K562 (cell line): ENCODE results near the gene AMDHD1. TPM values are rescaled to one million over a fixed set of nuclear protein-coding genes. Genes with fewer than 3 reads are reported as not detected.
A peak's percentile ranks its signal among the peaks of the same experiment; 100 is the strongest.

ENCODE experiments used
- ATAC-seq: fragments of 200-7000 bp; cut with Tn5 transposase; 3 replicates; pipeline ENCODE4 v1.9.1; 2020; ENCODE audit warnings: moderate library complexity
- BruUV-seq: library from RNA; stranded (reverse); fragments of 400-500 nt; replicated peaks from 2 replicates; lab custom pipeline; 2021; lab: Mats Ljungman, UMichigan
- CTCF ChIA-PET: fragments of 300-600 bp; formaldehyde crosslinking; extraction: SDS; loops from one replicate; lab custom pipeline; 2021; ENCODE audit warnings: low intra/inter-chr PET ratio; lab: Yijun Ruan, JAX
- POLR2A ChIA-PET: fragments of 300-600, 350-650 bp; sonication (Branson Sonifier 250); formaldehyde crosslinking; extraction: SDS; loops from one replicate; lab custom pipeline; 2021; ENCODE audit warnings: antibody characterized with exemption, inconsistent platforms; lab: Yijun Ruan, JAX
- DNase-seq, 4 experiments: peaks; one replicate each; pipeline versions ENCODE4 v3.0.0 to v3.0.0-alpha.2; 2011 to 2018; ENCODE audit warnings: low spot score in 3 of 4, mixed read lengths in 3 of 4; ENCODE audit errors: extremely low read depth in 1 of 4
- FAIRE-seq: peaks from 2 replicates; lab custom pipeline; 2011; peaks lifted over from hg19 to GRCh38; lab: Jason Lieb, UNC
- H2AFZ ChIP-seq: 2 replicates; pipeline ENCODE4 v1.6.0; 2011; ENCODE audit warnings: low read depth, low read length, control low read depth, inconsistent platforms
- H3K27ac ChIP-seq: fragments of 200-600 bp; 3 replicates; pipeline ENCODE4 v1.8.0; 2011; ENCODE audit warnings: low read depth, mild to moderate bottlenecking, control low read depth, inconsistent platforms, low read length, moderate library complexity, mixed read lengths; ENCODE audit errors: extremely low read depth
- H3K27me3 ChIP-seq, 2 experiments: fragments of 300-600 bp in 1 of 2; 2 replicates in 1 of 2; 3 replicates in 1 of 2; pipeline versions ENCODE4 v1.6.0 to v1.8.0; 2011; ENCODE audit warnings: inconsistent platforms in 2 of 2, low read length in 2 of 2, mild to moderate bottlenecking in 1 of 2, mixed read lengths in 1 of 2, moderate library complexity in 1 of 2; ENCODE audit not compliant: control insufficient read depth in 2 of 2, insufficient read depth in 2 of 2
- H3K36me3 ChIP-seq: fragments of 300-600 bp; 3 replicates; pipeline ENCODE4 v1.8.0; 2011; ENCODE audit warnings: mild to moderate bottlenecking, low read length, inconsistent platforms; ENCODE audit not compliant: control insufficient read depth, insufficient read depth
- H3K4me1 ChIP-seq, 2 experiments: fragments of 200-600 bp in 1 of 2; replicated peaks in 1 of 2; 2 replicates in 1 of 2; 3 replicates in 1 of 2; pipeline versions ENCODE4 v1.5.1 to v1.8.0; 2011; ENCODE audit warnings: inconsistent platforms in 2 of 2, low read length in 2 of 2, mild to moderate bottlenecking in 1 of 2, mixed read lengths in 1 of 2, moderate library complexity in 1 of 2; ENCODE audit not compliant: control insufficient read depth in 2 of 2, insufficient read depth in 2 of 2
- H3K4me2 ChIP-seq: 2 replicates; pipeline ENCODE4 v1.6.1; 2011; ENCODE audit warnings: low read length, control low read depth, inconsistent platforms, mixed read lengths; ENCODE audit not compliant: insufficient read depth
- H3K4me3 ChIP-seq: fragments of 200-600 bp; sonication (generic), shearing (Covaris generic); 2 replicates; pipeline ENCODE4 v1.5.1; 2016; ENCODE audit warnings: control low read depth, inconsistent platforms
- H3K79me2 ChIP-seq: fragments of 200-600 bp; 3 replicates; pipeline ENCODE4 v1.8.0; 2011; ENCODE audit warnings: low read length, inconsistent platforms; ENCODE audit not compliant: control insufficient read depth, insufficient read depth
- H3K9ac ChIP-seq, 2 experiments: 2 replicates each; pipeline versions ENCODE4 v1.6.0 to v1.6.1; 2011; ENCODE audit warnings: low read depth in 2 of 2, low read length in 2 of 2, control low read depth in 1 of 2, inconsistent platforms in 1 of 2, mild to moderate bottlenecking in 1 of 2, mixed read lengths in 1 of 2; ENCODE audit not compliant: insufficient read depth in 1 of 2
- H3K9me1 ChIP-seq: one replicate; pipeline ENCODE4 v1.6.0; 2011; ENCODE audit warnings: inconsistent platforms, mild to moderate bottlenecking, low read length, moderate library complexity; ENCODE audit not compliant: control insufficient read depth, insufficient read depth
- H3K9me3 ChIP-seq: replicated peaks from 2 replicates; pipeline ENCODE4 v1.5.1; 2011; ENCODE audit warnings: low read depth, low read length, inconsistent platforms; ENCODE audit not compliant: control insufficient read depth, insufficient read depth
- H4K20me1 ChIP-seq: replicated peaks from 2 replicates; pipeline ENCODE4 v1.6.1; 2011; ENCODE audit warnings: low read length, inconsistent platforms, mixed read lengths; ENCODE audit not compliant: control insufficient read depth, insufficient read depth
- ARNT ChIP-seq, 2 experiments: fragments of 450-650 bp; IDR thresholded peaks; 2 replicates each; pipeline ENCODE4 v1.6.1; 2016; ENCODE audit warnings: mild to moderate bottlenecking in 1 of 2
- CCNT2 ChIP-seq: IDR thresholded peaks from 2 replicates; pipeline ENCODE4 v1.6.1; 2011; ENCODE audit warnings: borderline replicate concordance, low read depth, mild to moderate bottlenecking, moderate library complexity, mixed read lengths, low read length; ENCODE audit not compliant: insufficient read length; ENCODE audit errors: extremely low read depth
- CEBPB ChIP-seq: fragments of 450-650 bp; IDR thresholded peaks from 2 replicates; pipeline ENCODE4 v1.6.1; 2016; ENCODE audit warnings: missing genetic modification characterization, missing compliant biosample characterization
- CEBPG ChIP-seq, 3 experiments: fragments of 200-800 bp in 1 of 3; sonication (Bioruptor generic) in 1 of 3; sonication (generic) in 1 of 3; formaldehyde crosslinking in 1 of 3; IDR thresholded peaks in 2 of 3; conservative IDR thresholded peaks in 1 of 3; 2 replicates each; pipeline versions ENCODE4 v1.6.1 to v1.8.0; 2016 to 2022; ENCODE audit warnings: missing compliant biosample characterization in 2 of 3, missing genetic modification characterization in 2 of 3, mild to moderate bottlenecking in 1 of 3, missing genetic modification reagents in 1 of 3
- GABPA ChIP-seq: fragments of 200-800 bp; sonication (Bioruptor generic); conservative IDR thresholded peaks from 2 replicates; pipeline ENCODE4 v1.6.1; 2016; ENCODE audit warnings: low read depth, missing genetic modification characterization, missing compliant biosample characterization
- HDAC2 ChIP-seq: fragments of 450-650 bp; IDR thresholded peaks from 2 replicates; pipeline ENCODE4 v1.6.1; 2016; ENCODE audit warnings: mild to moderate bottlenecking
- NCOA6 ChIP-seq: fragments of 450-650 bp; IDR thresholded peaks from 2 replicates; pipeline ENCODE4 v1.6.1; 2017; ENCODE audit warnings: mild to moderate bottlenecking
- TAF9B ChIP-seq: fragments of 450-650 bp; IDR thresholded peaks from 2 replicates; pipeline ENCODE4 v1.6.1; 2018; ENCODE audit warnings: mild to moderate bottlenecking; ENCODE audit not compliant: partially characterized antibody
- ZNF584 ChIP-seq: fragments of 200-800 bp; sonication (Bioruptor generic); IDR thresholded peaks from 2 replicates; pipeline ENCODE4 v1.6.1; 2016; ENCODE audit warnings: low read depth, mild to moderate bottlenecking, missing genetic modification characterization, missing compliant biosample characterization
- WGBS: fragments of 100-300 bp; shearing (Covaris generic); methylation state at CpG from one replicate; pipeline ENCODE4 v1.1.6; 2016; ENCODE audit warnings: low coverage, mixed read lengths; ENCODE audit not compliant: insufficient coverage; ENCODE audit errors: missing lambda C conversion rate; 5-methylcytosine and 5-hydroxymethylcytosine counted together
- in situ Hi-C: fragments of 300-500 bp; cut with MboI; formaldehyde crosslinking; loops from 4 replicates; pipeline ENCODE4 v1.15.0; 2018; ENCODE audit warnings: inconsistent platforms, mixed read lengths
- intact Hi-C: fragments of 100-400 bp; cut with micrococcal nuclease; formaldehyde crosslinking; loops from 2 replicates; pipeline ENCODE4 v1.14.2; 2022
- polyA plus RNA-seq, 8 experiments: library from polyadenylated mRNA; depleted of rRNA in 4 of 8; stranded (reverse) in 5 of 8; unstranded in 3 of 8; fragments of >200 nt; fragmentation: Nextera tagmentation in 2 of 8; fragmentation: Illumina TruSeq in 1 of 8; extraction: Ambion mirVana in 2 of 8; extraction: Trizol in 1 of 8; gene quantifications; 2 replicates each; pipeline versions ENCODE4 v1.2.1 to v1.2.3, GENCODE V29; 2011 to 2014; ENCODE audit warnings: inconsistent platforms in 1 of 8, missing spikeins in 1 of 8
- total RNA-seq, 7 experiments: library from RNA; depleted of rRNA in 6 of 7; stranded (reverse); fragments of >200 nt in 6 of 7; fragmentation: Illumina TruSeq in 2 of 7; extraction: Trizol in 2 of 7; gene quantifications; 2 replicates each; pipeline versions ENCODE4 v1.2.1 to v1.2.3, GENCODE V29; 2011 to 2021; ENCODE audit warnings: low replicate concordance in 1 of 7
- TF ChIP-seq, protein P1 (sequence below): fragments of 450-650 bp; IDR thresholded peaks from 2 replicates; pipeline ENCODE4 v1.6.1; 2016; ENCODE audit warnings: mild to moderate bottlenecking
- TF ChIP-seq, protein P2 (sequence below): fragments of 250-450 bp; sonication (Bioruptor Pico); IDR thresholded peaks from 2 replicates; pipeline ENCODE4 v1.8.0; 2022; ENCODE audit warnings: moderate library complexity, mild to moderate bottlenecking, inconsistent platforms
- TF ChIP-seq, protein P3 (sequence below): fragments of 450-650 bp; formaldehyde crosslinking; IDR thresholded peaks from 2 replicates; pipeline ENCODE4 v1.4.0; 2020; ENCODE audit warnings: mild to moderate bottlenecking, mixed read lengths

The AMDHD1 gene
- total and polyA plus RNA-seq, 9 of the 15 experiments (the other 6 are each of a cell fraction or from before 2014, with no cell fraction given): not detected

DNA sequence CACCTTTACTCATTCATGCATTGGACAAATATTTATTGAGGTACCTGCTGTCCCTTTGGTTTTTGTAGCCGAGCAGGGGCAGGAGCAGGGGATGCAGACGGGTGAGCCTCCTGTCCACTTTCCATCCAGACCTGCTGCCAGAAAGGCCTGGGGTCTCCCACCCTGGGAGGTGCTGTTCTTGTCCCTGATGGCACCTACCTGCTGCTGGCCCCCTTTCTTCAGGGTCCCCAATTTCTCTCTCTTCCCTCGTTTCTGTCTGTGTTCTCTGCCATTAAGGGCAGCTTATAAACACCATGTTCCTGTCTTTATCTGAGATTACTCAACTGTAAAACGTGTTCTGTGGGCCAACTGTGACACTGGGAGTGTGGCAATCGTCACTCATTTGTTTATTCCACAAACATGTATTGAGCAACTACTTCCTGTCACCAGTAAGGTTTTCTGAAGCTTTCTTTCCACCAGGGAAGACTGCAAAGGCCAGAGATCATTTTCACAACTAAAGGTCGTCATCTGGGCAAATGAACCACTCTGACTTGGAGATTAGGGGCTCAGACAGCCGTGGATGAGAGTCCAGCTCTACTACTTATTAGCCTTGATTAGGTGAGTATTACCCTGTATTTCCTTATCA lies 53.0 kb downstream of the AMDHD1 start, which contains the start of gene HAL:
HAL (minus strand) TSS at position 311 of the 625 bp plus-strand sequence. CDS start 434 bp downstream, outside the sequence.
- DNase-seq (no peak), FAIRE-seq (no peak), ATAC-seq (no peak)
- no peaks in the 10 kb centered on the region; the same call in 1 of the 2 replicates for H4K20me1 ChIP-seq
- in situ Hi-C loops: no loop called here
- H3K36me3 ChIP-seq: no peaks in the 10 kb centered on the region
- no peak within 1 kb of the TSS for H3K4me3 ChIP-seq
- no peak within 1 kb of the TSS for H3K4me2 ChIP-seq
- peaks cover 0 to 5% of the 10 kb centered on the region in 2 experiments; a peak in 1 of 5 replicates for H3K4me1 ChIP-seq
- CTCF ChIA-PET: no interaction called here
- H3K9me1 ChIP-seq: no peaks in the 10 kb centered on the region
- H3K9me3 ChIP-seq: no peaks in the 10 kb centered on the region
- 3% methylated on average over 7 of the region's 7 CpGs for WGBS
- H3K79me2 ChIP-seq: no peaks in the 10 kb centered on the region
- H3K27me3 ChIP-seq: peaks cover 2 to 16% of the 10 kb centered on the region in 2 experiments; a peak in 3 of 5 replicates
- BruUV-seq: no TSS peak
- no peak within 1 kb of the TSS for H3K27ac ChIP-seq
- TF ChIP-seq, protein P1, sequence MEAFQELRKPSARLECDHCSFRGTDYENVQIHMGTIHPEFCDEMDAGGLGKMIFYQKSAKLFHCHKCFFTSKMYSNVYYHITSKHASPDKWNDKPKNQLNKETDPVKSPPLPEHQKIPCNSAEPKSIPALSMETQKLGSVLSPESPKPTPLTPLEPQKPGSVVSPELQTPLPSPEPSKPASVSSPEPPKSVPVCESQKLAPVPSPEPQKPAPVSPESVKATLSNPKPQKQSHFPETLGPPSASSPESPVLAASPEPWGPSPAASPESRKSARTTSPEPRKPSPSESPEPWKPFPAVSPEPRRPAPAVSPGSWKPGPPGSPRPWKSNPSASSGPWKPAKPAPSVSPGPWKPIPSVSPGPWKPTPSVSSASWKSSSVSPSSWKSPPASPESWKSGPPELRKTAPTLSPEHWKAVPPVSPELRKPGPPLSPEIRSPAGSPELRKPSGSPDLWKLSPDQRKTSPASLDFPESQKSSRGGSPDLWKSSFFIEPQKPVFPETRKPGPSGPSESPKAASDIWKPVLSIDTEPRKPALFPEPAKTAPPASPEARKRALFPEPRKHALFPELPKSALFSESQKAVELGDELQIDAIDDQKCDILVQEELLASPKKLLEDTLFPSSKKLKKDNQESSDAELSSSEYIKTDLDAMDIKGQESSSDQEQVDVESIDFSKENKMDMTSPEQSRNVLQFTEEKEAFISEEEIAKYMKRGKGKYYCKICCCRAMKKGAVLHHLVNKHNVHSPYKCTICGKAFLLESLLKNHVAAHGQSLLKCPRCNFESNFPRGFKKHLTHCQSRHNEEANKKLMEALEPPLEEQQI: no peak
- TF ChIP-seq, protein P2, sequence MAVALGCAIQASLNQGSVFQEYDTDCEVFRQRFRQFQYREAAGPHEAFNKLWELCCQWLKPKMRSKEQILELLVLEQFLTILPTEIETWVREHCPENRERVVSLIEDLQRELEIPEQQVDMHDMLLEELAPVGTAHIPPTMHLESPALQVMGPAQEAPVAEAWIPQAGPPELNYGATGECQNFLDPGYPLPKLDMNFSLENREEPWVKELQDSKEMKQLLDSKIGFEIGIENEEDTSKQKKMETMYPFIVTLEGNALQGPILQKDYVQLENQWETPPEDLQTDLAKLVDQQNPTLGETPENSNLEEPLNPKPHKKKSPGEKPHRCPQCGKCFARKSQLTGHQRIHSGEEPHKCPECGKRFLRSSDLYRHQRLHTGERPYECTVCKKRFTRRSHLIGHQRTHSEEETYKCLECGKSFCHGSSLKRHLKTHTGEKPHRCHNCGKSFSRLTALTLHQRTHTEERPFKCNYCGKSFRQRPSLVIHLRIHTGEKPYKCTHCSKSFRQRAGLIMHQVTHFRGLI (CRISPR knock-in tag): no peak
- TF ChIP-seq HDAC2: no peak
- 0 out of 2 replicates have a peak, but pooled peaks have one; percentile 38 for TF ChIP-seq GABPA (tag)
- no peak for TF ChIP-seq TAF9B
- no peak for TF ChIP-seq NCOA6
- peak; percentile 89 for TF ChIP-seq CEBPB (tag)
- TF ChIP-seq ARNT (IDR thresholded peaks at IDR 0.05): no peak
- no peak for TF ChIP-seq ZNF584 (CRISPR knock-in tag)
- no peak for TF ChIP-seq CEBPG (CRISPR knock-in tag; IDR thresholded peaks at IDR 0.05)
- TF ChIP-seq CEBPG (tag; conservative IDR thresholded peaks at IDR 0.05 in 1 of 2, IDR thresholded peaks at IDR 0.05 in 1 of 2): peak; percentile 74 to 89
- TF ChIP-seq, protein P3, sequence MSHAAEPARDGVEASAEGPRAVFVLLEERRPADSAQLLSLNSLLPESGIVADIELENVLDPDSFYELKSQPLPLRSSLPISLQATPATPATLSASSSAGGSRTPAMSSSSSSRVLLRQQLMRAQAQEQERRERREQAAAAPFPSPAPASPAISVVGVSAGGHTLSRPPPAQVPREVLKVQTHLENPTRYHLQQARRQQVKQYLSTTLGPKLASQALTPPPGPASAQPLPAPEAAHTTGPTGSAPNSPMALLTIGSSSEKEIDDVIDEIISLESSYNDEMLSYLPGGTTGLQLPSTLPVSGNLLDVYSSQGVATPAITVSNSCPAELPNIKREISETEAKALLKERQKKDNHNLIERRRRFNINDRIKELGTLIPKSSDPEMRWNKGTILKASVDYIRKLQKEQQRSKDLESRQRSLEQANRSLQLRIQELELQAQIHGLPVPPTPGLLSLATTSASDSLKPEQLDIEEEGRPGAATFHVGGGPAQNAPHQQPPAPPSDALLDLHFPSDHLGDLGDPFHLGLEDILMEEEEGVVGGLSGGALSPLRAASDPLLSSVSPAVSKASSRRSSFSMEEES (CRISPR knock-in tag): no peak
- no peak for TF ChIP-seq CCNT2
- TF ChIP-seq, all 486 proteins: peak for 3
- H3K9ac ChIP-seq: peak within 1 kb of the TSS in 1 of 2 experiments; percentile 56; a peak in 2 of 4 replicates
- H2AFZ ChIP-seq: no peak within 1 kb of the TSS
- POLR2A ChIA-PET: no interaction called here
- intact Hi-C loops: loop anchor here (5.0 to 10.0 kb wide), 2 partner anchors 174 to 371 kb away; no protein-coding TSS in a partner anchor
